Measurements from ENCODE around the gene DOCK10. TPM values are rescaled to one million over a fixed set of nuclear protein-coding genes. Genes with fewer than 3 reads are reported as not detected.
"Not testable (repeated sequence)": the region's sequence is repeated elsewhere in the genome, so short reads cannot be mapped to it uniquely, and the experiment has no call there.

The DOCK10 gene
- polyA plus RNA-seq, 3 donors = 1.8 to 4.0 (median 2.8) TPM

DNA sequence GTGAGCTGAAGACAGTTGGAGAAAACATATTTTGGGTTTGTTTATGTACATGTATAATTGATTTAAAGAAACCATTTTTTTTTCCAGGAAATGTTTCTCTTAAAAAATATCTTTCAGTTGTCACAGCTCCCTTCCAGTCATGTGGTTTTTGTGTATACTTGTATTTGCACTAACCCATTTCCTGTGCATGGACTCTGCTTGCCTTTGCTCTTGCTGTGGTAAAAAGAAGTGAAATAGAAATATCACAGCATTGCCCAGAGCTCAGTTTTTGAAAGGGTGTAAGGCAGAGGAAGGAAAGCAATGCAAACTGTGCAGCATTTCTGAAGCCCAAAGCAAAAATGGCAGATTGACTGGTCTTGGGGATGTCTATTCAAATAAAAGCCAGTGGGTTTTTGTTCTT is 10.4 kb upstream of the DOCK10 start:
- H3K27ac ChIP-seq (ENCODE audit: low read depth, low read length) = no peak overlapping the region

DNA sequence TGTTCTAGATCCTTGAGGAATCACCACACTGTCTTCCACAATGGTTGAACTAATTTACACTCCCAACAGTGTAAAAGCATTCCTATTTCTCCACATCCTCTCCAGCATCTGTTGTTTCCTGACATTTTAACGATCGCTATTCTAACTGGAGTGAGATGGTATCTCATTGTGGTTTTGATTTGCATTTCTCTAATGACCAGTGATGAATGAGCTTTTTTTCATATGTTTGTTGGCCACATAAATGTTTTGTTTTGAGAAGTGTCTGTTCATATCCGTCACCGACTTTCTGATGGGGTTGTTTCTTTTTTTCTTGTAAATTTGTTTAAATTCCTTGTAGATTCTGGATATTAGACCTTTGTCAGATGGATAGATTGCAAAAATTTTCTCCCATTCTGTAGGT is 5.2 kb upstream of the DOCK10 start:
- WGBS, 3 donors = 72 to 91% (median 73%) methylated on average over 4 of the region's 4 CpGs
- H3K27ac ChIP-seq (ENCODE audit: low read depth, low read length) = not testable (repeated sequence)

DNA sequence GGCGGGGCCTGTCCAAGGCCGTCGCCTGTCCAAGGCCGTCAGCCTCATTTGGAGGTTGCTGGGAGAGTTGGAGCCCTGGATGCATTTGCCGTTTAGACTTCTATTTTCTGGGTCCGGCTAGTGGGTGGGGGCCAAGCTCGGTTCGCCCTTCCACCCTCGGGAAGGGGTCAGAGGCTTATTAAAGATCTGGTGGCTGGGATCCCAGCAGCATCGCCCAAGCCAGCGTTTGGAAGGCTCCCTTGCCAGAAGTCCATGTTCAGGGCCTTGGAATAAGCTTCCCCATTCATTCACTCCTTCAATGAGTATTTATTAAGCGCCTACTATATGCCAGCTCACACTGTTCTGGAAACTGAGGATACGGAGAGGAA is 516 bp upstream of the DOCK10 start:
- WGBS, 3 donors = 17 to 18% (median 17%) methylated on average over 13 of the region's 13 CpGs
- no peak overlapping the region for H3K27ac ChIP-seq (ENCODE audit: low read depth, low read length)

DNA sequence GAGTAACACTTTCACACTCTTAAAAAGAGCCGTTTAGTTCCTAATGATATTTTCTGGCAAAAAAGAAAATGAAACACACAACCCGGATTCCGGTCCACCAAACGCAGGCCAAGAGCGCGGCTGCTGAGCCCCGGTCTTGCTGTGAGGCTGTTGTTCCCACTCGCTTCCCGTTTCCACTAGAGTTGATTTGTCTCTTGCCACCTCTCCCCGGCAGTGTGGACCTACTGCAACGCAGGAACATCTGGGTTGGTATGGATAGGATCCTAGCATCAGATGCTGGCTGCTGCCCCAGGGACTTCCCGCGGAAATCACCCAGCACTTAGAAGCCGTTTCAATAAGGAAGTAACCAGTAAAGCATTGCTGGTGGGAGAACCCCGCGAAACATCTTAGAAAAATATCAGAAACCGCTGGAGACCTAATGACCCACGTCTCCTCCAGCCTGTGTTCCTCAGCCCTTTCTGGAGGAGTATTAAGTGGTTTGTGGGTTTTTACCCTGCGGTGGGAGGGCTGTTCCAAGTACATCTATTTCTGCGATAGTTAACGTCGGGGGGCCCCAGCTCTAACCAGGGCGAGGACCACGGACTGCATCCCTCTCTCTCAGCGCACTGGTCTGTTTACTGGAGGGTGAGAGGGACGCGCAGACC is 939 bp downstream of the DOCK10 start:
- H3K27ac ChIP-seq (ENCODE audit: low read depth, low read length) = no peak overlapping the region
- 1 to 5% (median 1%) methylated on average over 27 of the region's 27 CpGs for WGBS, 3 donors

DNA sequence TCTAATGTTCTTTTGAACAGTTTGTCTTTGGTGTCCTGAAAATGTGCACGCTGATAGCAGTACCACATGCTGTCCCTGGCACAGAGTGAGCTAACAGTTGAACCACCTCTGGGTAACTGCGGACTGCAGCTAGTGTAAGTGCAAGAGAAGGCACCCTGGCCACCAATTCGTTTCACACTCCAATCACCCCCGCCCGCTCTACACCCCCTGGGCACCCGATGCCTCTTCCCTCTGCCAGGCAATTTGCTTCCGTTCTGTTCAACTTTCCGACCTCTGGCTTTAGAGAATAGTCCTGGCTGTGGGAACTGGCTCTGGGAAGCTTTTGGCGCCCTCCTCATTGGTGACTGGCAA is 1.4 kb downstream of the DOCK10 start:
- WGBS, 3 donors = 5 to 14% (median 6%) methylated on average over 9 of the region's 9 CpGs
- H3K27ac ChIP-seq (ENCODE audit: low read depth, low read length) = no peak overlapping the region

DNA sequence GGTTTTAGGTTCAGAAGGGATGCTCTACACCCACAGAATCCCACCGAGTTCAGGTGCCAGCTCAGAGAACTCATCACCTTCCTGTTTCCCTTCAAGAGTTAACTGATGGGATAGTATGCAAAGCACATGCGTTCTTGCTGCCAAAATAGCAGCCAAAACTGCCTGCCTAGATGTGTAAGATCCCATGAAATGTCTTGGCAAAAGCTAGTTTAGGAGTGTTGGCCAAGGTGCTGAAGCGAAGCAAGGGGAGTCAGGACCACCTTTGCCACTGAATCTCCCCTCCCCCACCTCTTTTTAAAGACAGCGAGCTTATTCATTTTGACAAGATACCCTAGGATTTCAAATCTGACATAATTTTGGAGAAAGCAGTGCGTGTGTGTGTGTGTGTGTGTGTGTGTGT is 2.1 kb downstream of the DOCK10 start:
- WGBS, 3 donors = 65 to 67% (median 66%) methylated on average over 5 of the region's 5 CpGs
- H3K27ac ChIP-seq (ENCODE audit: low read depth, low read length) = no peak overlapping the region

DNA sequence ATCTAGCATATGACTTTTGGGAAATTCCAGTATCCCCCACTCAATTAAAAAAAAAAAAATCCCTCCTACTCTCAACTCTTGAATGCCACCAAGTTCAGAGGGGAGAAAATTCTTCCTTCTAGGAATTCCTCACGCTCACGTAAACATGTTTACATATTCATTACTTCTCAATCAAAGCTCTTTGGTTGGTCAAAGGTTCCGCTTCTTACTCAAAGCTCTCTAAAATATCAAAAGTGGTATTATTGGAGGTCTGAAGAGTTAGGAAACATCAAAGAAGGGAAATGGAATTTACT is 4.1 kb downstream of the DOCK10 start:
- no peak overlapping the region for H3K27ac ChIP-seq (ENCODE audit: low read depth, low read length)
- 73 to 86% (median 84%) methylated on average over 3 of the region's 3 CpGs for WGBS, 3 donors

DNA sequence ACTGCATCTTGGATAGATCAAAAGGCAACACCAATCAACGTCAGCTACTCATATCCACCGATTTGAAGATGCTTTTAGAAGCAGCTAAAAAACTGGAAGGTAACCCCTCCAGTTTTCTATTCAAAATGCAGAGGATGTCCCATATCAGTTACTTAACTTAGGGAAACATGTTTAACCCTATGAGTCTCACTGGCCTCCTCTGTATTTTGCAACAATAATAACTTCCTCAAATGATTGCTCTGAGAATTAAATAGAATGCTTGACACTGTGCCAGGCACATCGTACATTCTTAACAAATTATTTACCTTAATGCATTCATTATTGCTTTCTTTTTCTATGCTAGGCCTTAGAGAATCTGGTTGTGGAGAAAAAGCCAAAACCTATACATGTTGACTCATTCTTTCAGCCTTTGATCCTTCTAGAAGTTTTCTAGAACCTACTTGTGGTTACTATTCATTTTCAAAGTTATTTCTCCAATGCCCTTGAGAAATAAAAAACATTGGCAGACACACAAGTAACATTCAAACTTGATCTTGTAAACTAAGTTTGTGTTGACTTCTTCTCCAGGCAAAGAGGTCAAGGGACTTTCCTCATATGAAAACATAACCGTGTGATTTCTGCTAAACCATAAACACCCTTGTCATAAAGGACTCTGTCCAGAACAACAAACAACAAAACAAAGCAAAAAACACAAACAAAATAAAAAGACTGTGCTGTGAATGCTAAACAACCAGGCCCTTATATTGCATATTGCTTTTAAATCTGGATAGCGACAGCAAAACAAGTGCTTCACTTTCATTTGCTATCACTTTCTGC is 4.6 kb downstream of the DOCK10 start:
- H3K27ac ChIP-seq (ENCODE audit: low read depth, low read length) = no peak overlapping the region
- 58 to 61% (median 61%) methylated on average over 5 of the region's 5 CpGs for WGBS, 3 donors

DNA sequence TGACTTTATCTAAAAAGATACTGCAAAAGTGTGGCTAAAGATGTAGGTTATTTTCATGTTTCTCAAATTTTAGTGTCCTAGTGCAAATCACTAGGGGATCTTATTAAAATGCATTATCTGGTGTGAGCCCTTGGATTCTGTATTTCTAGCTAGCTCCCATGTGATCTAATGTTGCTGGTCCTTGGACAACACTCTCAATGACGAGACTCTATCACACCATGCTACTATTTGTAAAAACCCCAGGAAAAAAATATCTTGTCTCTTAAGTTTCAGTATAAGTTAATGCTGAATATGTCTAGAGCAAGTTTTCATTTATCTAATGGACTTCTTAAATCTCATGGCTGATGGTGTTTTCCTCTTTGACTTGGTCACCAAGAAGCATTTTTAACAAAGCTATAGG is 5.8 kb downstream of the DOCK10 start:
- 81 to 95% (median 92%) methylated on average over 1 of the region's 1 CpG for WGBS, 3 donors
- no peak overlapping the region for H3K27ac ChIP-seq (ENCODE audit: low read depth, low read length)

DNA sequence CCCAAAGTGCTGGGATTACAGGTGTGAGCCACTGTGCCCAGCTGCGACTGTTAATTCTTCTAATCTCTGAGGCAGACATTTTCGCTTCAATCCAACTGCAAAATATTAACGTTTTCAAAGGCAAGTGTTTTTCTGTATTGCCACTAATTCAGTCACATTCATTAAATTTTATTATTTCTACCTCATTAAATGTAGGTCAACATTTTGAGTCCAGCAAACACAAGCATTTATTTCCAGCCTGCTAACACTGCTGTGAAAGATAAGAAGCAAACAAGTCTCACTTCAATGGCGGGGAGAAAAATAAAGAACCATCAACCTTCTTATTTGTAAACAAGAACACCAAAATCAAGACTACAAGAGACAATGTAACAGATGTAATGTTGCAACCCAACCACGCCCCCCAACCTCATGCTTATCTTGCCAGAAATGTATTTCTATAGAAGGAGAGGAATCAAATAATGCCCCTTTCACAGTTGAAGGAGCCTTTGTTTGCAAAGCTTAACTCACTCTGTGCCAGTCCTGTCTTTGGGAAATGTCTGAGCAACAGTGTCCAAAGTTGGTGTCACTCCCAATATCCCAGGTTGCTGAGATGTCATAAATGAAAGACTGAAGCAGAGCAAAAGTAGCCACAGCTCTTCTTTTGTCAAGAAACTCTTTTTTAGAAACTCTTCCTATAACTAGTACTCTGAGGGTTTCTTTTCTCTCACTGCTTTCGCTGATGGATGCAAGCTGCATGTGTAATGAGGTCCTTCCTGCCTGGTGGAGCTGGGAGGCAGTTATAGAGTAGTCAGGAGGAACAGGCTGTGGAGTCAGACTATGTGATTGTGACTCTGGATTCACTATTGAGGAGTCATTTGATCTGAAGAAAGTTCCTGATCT is 8.6 kb downstream of the DOCK10 start:
- H3K27ac ChIP-seq (ENCODE audit: low read depth, low read length) = no peak overlapping the region
- 60 to 92% (median 83%) methylated on average over 6 of the region's 6 CpGs for WGBS, 3 donors

DNA sequence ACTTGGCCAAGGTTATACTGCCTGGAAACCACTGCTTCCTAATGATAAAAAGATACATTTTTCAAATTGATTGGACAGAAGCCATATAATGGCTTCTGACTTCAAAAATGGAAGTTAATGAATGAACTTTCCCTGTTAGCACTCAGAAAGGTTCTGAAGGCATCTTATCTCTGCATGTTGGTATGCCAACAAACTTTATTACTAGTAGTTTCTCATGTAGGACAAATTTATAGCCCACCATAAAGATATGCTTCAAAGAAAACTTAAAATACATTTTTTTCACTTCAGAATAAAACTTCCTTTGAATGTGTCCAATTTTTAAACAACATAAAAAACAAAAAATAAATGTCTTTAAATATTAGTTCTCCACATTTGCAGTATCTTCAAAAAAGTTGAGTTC is 10.0 kb downstream of the DOCK10 start:
- no peak overlapping the region for H3K27ac ChIP-seq (ENCODE audit: low read depth, low read length)

DNA sequence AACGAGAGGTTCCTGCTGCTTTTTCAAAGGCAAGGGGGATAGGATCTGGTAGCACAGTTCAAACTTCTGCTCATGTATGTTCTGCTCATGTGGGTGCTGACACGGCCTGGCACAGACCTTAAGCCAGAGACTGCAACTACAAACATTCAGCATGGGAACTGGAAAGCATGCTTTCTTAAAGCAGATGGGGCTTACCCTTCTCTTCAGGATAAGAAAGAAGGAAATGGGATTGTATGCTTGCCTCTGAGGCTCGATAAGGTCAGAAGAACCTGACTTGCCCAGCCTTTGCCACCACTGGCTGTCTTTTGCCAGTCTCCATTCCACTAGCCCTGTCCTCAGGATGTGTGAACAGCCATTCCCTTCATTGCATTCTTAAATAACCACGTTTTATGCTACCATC is 10.7 kb downstream of the DOCK10 start:
- H3K27ac ChIP-seq (ENCODE audit: low read depth, low read length) = no peak overlapping the region
- WGBS, 3 donors = 65 to 83% (median 75%) methylated on average over 4 of the region's 4 CpGs

DNA sequence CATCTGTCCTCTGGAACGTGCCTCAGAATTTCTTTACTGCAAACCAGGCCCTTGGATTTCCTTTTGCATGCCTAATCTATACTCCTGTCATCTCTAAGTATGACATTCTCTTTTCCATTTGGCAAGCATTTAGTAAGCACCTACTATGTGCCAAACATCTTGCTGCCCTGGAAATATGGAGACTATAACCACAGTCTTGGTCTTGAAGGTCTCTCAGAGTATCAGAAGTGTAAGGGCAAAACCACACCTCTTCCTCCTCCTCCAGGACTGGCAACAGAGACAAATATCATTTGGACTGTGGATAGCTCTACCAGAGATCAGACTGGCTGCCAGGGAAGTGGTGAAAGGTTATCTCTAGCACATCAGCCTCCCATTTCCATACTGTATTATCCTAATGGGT is 11.4 kb downstream of the DOCK10 start:
- H3K27ac ChIP-seq (ENCODE audit: low read depth, low read length) = no peak overlapping the region
- WGBS, 3 donors = 81 to 98% (median 90%) methylated on average over 1 of the region's 1 CpG

DNA sequence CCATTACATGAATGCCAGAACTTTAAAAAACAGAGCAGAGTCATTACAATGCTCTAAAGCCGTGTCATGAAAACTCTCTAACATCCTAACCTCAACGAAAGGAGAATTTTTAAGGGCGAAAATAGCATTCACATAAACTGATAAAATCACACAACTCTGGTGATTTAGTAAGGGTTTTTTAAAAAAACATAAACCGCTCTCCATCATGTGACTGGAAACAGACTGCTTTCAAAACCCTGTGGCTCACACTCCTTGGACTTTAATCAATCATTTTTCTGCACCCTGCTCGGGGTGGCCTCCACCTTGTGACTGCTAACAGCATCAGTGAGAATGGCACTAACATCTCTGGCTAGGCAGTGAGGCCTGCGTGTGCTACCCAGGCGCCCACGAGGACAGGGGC is 12.1 kb downstream of the DOCK10 start:
- 68 to 87% (median 74%) methylated on average over 8 of the region's 8 CpGs for WGBS, 3 donors
- no peak overlapping the region for H3K27ac ChIP-seq (ENCODE audit: low read depth, low read length)

DNA sequence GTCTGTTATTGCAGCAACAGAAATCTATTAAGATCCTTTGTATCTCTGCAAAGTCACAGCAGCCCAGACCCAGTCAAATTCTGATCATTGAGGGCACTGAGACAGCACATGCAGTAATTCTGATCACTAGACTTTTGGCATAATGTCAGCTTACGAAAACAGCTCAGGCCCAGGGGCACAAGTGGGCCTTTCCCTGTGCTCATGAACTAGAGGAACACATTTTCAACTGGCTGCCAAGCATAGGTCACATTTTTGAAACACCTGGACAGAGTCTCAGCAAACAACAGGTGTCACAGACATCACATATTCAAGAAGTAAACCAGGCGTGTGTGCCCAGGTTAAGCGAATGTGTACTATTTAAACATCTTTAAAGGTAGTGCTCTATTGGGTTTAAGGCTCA is 13.7 kb downstream of the DOCK10 start:
- WGBS, 3 donors = 64 to 96% (median 95%) methylated on average over 3 of the region's 3 CpGs
- H3K27ac ChIP-seq (ENCODE audit: low read depth, low read length) = no peak overlapping the region

DNA sequence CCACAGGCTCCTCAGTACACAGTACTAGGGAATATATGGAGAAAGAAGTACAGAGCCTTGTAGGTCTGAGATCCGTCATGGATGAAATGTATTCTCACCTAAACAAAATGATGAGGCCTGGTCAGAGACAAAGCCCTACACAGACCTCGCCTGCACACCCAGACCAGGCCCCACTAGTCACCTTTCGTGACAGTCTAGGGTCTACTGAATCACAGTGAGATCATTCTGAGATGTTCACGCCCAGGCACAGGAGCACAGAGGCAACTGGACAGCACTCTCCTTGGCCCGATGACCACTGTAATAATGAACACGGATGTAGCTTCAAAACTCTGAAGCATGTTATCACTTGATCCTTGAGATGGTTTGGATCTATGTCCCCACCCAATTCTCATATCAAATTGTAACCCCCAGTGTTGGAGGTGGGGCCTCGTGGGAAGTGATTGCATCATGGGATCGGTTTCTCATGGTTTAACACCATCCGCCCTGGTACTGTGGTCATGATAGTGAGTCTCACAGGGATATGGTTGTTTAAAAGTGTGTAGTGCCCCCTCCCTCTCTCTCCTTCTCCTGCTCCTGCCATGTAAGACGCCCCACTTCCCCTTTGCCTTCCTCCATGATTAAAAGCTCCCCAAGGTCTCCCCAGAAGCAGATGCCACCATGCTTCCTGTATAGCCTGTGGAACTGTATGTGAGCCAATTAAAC is 15.1 kb downstream of the DOCK10 start:
- no peak overlapping the region for H3K27ac ChIP-seq (ENCODE audit: low read depth, low read length)
- WGBS, 3 donors = 78 to 87% (median 79%) methylated on average over 10 of the region's 10 CpGs

DNA sequence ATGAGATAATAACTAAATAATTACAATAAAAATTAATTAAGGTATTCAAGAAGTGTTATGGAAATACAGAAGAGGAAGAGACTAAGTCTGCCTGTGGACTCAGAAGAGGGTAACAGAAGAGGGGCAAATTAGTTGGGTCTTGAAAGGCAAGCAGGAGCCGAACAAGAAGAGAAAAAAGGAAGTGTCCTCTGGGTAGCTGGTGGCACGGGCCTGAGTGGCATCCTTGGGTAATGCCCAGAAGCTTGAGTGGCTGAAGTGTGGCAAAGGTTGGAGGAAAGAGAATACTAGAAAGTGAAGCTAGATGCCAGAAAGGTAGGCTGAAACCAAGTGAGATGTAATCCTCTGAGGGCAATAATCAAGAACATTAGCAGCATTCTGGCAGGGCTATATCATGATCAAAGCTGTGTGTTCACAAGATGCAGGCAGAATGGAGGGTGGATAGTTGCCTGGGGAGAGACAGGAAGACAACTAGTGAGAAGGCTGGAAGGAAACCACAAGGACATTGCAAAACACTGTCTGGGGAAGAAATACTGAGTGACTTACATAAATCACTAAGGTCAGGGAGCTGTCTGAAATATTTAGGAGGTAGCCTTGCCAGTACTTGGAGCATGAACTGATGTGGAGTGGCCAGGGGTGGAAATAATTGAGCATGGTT is 16.2 kb downstream of the DOCK10 start:
- H3K27ac ChIP-seq (ENCODE audit: low read depth, low read length) = no peak overlapping the region
- 43 to 87% (median 50%) methylated on average over 2 of the region's 2 CpGs for WGBS, 3 donors

DNA sequence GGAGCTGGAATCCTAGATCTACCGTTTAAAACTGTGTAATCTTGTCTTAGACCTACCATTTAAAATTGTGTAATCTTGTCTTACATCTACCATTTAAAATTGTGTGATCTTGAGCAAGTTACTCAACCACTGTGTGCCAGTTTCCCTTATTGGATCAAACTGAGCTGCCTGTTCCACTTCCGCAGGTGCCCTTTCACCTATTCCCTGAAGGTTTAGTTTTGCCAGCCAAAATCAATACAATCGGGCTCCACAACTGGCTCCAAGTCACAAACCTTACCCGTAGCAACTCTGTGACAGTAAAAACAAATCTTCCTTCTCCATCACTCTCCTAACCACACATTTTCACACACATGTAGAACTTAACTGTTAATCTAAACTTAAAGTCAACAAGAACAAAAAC is 20.1 kb downstream of the DOCK10 start:
- 24 to 62% (median 45%) methylated on average over 4 of the region's 4 CpGs for WGBS, 3 donors
- no peak overlapping the region for H3K27ac ChIP-seq (ENCODE audit: low read depth, low read length)

All from adipose tissue (tissue), 3 donors.